NOMO-1 treated with DMSO at 0.1 percent for 48 hours (cell line): Measurements from ENCODE around the gene SMAD6.

Experiments used
- DNase-seq: peaks from one replicate; lab custom pipeline; 2025; ENCODE audit not compliant: unreplicated experiment; lab: John Stamatoyannopoulos, UW

The SMAD6 gene

GRCh38 chr15:66719471-66719870 is 17.4 kb downstream of the SMAD6 start:
- no peak for DNase-seq

GRCh38 chr15:66720206-66721010 is 18.4 kb downstream of the SMAD6 start:
- DNase-seq: no peak

GRCh38 chr15:66721020-66721419 is 19.0 kb downstream of the SMAD6 start:
- DNase-seq: no peak

- no peak for DNase-seq
These were observed 19.5 kb downstream of the SMAD6 start for GRCh38 chr15:66721501-66721937.

GRCh38 chr15:66721954-66722353 is 19.9 kb downstream of the SMAD6 start:
- DNase-seq: no peak

- DNase-seq: no peak
These were observed 20.9 kb downstream of the SMAD6 start for GRCh38 chr15:66722757-66723540.

- DNase-seq: no peak
These were observed 22.0 kb downstream of the SMAD6 start for GRCh38 chr15:66723826-66724731.

- no peak for DNase-seq
These were observed 22.9 kb downstream of the SMAD6 start for GRCh38 chr15:66724732-66725463.

- DNase-seq: no peak
These were observed 23.4 kb downstream of the SMAD6 start for GRCh38 chr15:66725464-66725785.

- no peak for DNase-seq
These were observed 24.4 kb downstream of the SMAD6 start for GRCh38 chr15:66726386-66726785.

GRCh38 chr15:66729331-66729951 is 27.4 kb downstream of the SMAD6 start:
- no peak for DNase-seq

GRCh38 chr15:66730168-66731021 is 28.4 kb downstream of the SMAD6 start:
- no peak for DNase-seq

GRCh38 chr15:66733976-66734375 is 31.9 kb downstream of the SMAD6 start:
- no peak for DNase-seq

GRCh38 chr15:66734961-66735908 is 33.2 kb downstream of the SMAD6 start:
- no peak for DNase-seq

GRCh38 chr15:66735909-66736305 is 33.9 kb downstream of the SMAD6 start:
- DNase-seq: no peak

GRCh38 chr15:66737243-66738010 is 35.4 kb downstream of the SMAD6 start:
- DNase-seq: no peak

- no peak for DNase-seq
These were observed 36.1 kb downstream of the SMAD6 start for GRCh38 chr15:66738116-66738515.
